Mucosa of descending colon (tissue), 3 donors: ENCODE results near the gene SYVN1. TPM values are rescaled to one million over a fixed set of nuclear protein-coding genes. Genes with fewer than 3 reads are reported as not detected.
A peak's percentile ranks its signal among the peaks of the same experiment; 100 is the strongest.

Source experiments
- ATAC-seq: fragments of 200-7000 bp; cut with Tn5 transposase; one replicate; pipeline ENCODE4 v1.9.1; 2020; ENCODE audit warnings: mild to moderate bottlenecking, moderate library complexity
- DNase-seq, 3 donors: peaks; one replicate each; pipeline ENCODE4 v3.0.0-alpha.2; 2020
- H3K36me3 ChIP-seq: fragments of 200-600 bp; one replicate; pipeline ENCODE4 v1.8.0; 2021; ENCODE audit warnings: low read depth, mild to moderate bottlenecking
- H3K4me1 ChIP-seq: fragments of 200-600 bp; one replicate; pipeline ENCODE4 v1.8.0; 2021; ENCODE audit warnings: low read depth, mild to moderate bottlenecking
- H3K4me3 ChIP-seq: fragments of 200-600 bp; one replicate; pipeline ENCODE4 v1.8.0; 2021; ENCODE audit warnings: mild to moderate bottlenecking
- H3K9me3 ChIP-seq: fragments of 200-600 bp; one replicate; pipeline ENCODE4 v1.8.0; 2021; ENCODE audit warnings: mild to moderate bottlenecking
- intact Hi-C, 2 donors: fragments of 100-400 bp; cut with DNase I in 1 of 2; cut with micrococcal nuclease in 1 of 2; formaldehyde crosslinking; loops; one replicate each; pipeline versions ENCODE4 v1.11.0 to v1.11.1; 2022; cut with DNase I, micrococcal nuclease
- total RNA-seq, 3 donors: library from RNA; stranded (reverse); fragmentation: NEBNext Ultra II Directional in 2 of 3; extraction: Animal tissue kit (Norgen Biotek cat#: 25700) in 2 of 3; gene quantifications; one replicate each; pipeline versions ENCODE4 v1.2.1 to v1.2.4, GENCODE V29; 2021 to 2023
- TF ChIP-seq, protein P1 (sequence below): fragments of 200-600 bp; IDR thresholded peaks from one replicate; pipeline ENCODE4 v1.8.0; 2022; ENCODE audit warnings: antibody characterized with exemption, mild to moderate bottlenecking
- donor health status: DM: no; HTN: no; CAD: no; lungs with moderate emphysema.
- donor health status: DM: no; HTN: no; CAD: no.
- donor health status: DM: no; HTN: yes; CAD: no.

The SYVN1 gene
- total RNA-seq, 3 donors from 2014 or later = 59.7 to 62.2 (median 60.3) TPM

DNA sequence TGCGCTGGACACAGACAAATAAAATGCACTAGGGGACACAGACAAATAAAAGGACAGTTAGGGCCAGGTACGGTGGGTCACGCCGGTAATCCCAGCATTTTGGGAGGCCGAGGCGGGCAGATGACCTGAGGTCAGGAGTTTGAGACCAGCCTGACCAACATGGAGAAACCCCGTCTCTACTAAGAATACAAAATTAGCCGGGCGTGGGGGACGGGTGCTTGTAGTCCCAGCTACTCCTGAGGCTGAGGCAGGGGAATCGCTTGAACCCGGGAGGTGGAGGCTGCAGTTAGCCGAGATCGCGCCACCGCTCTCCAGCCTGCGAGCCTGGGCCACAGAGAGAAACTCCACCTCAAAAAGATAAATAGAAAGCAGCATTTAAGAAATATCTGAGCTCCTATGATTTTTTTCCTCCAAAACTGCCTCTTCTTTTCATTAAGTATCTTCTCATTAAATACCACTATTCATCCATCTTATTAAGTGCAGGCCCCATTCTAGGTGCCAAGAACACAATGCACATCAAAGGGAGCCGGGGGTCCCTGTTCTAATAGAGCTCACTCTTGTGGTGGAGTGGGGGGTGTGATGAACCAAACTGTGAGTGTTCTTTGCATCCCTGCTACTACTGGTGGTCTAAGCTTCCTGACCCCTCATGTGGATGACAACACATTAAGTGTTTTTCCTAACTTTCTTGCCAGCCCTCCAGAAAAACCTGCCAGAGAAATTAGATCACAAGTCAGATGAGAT, 16.1 kb downstream of the SYVN1 start:
- ATAC-seq = no peak
- Histone ChIP-seq H3K4me3 (no peak overlapping the region), H3K9me3 (no peaks in the 10 kb centered on the region), H3K36me3 (peaks cover 5% of the 10 kb centered on the region), H3K4me1 (peaks cover 32% of the 10 kb centered on the region)
- intact Hi-C loops = no loop called here
- DNase-seq = peak in 1 of 3 donors; percentile 62
- TF ChIP-seq, protein P1, sequence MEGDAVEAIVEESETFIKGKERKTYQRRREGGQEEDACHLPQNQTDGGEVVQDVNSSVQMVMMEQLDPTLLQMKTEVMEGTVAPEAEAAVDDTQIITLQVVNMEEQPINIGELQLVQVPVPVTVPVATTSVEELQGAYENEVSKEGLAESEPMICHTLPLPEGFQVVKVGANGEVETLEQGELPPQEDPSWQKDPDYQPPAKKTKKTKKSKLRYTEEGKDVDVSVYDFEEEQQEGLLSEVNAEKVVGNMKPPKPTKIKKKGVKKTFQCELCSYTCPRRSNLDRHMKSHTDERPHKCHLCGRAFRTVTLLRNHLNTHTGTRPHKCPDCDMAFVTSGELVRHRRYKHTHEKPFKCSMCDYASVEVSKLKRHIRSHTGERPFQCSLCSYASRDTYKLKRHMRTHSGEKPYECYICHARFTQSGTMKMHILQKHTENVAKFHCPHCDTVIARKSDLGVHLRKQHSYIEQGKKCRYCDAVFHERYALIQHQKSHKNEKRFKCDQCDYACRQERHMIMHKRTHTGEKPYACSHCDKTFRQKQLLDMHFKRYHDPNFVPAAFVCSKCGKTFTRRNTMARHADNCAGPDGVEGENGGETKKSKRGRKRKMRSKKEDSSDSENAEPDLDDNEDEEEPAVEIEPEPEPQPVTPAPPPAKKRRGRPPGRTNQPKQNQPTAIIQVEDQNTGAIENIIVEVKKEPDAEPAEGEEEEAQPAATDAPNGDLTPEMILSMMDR = peak; percentile 5

DNA sequence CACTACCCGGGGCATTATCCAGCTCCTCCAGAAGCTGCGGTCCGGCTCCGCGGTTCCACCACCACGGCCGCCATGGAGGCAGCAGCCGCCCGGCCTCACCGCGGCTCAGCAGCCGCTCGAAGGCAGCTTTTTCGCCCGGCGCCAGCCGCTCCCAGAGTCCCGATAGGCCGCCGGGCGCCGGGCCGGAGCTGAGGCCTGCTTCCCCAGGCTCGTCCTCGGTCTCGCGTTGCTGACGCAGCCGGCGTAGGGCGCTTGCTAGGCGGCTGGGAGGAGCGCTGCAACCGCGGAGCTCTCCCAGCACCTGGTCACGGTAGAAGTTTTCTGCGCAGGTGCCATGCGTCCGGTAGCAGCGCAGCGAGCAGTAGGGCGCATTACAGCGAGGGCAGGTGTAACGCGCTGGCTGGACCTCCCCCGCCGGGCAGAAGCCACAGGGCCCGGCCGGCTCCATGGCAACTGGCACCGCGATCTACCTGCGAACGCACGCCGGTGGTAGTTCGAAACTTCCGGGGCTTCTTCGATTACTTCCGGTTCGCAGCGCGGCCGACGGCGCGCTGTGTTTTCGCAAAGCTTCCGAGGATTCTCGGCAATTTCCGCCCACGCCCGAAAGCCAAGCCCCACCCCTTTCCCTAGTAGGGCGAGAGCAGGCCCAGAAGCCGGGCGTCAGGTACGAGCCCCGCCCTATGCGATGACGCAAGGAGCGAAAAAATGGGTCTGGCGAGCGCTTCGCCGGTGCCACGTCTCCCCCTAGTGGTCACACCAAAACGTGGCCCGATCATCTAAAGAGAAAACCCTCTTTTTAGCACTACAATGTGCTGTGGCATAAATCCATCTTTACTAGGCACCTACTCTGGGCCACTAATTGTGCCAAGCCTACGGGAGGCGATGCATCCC, 16.9 kb downstream of the SYVN1 start, which contains the start of gene ZNHIT2:
TSS of gene ZNHIT2 (minus strand) at position 496 of the 891 bp plus-strand sequence. CDS start at position 448, 48 bp downstream.
- Histone ChIP-seq H3K36me3 (peaks cover 5% of the 10 kb centered on the region), H3K9me3 (no peaks in the 10 kb centered on the region), H3K4me3 (peak within 1 kb of the TSS; percentile 78), H3K4me1 (peaks cover 34% of the 10 kb centered on the region)
- ATAC-seq (peak; percentile 83), DNase-seq (peak; percentile 100)
- intact Hi-C loops = no loop called here
- TF ChIP-seq, protein P1 = peak; percentile 96

DNA sequence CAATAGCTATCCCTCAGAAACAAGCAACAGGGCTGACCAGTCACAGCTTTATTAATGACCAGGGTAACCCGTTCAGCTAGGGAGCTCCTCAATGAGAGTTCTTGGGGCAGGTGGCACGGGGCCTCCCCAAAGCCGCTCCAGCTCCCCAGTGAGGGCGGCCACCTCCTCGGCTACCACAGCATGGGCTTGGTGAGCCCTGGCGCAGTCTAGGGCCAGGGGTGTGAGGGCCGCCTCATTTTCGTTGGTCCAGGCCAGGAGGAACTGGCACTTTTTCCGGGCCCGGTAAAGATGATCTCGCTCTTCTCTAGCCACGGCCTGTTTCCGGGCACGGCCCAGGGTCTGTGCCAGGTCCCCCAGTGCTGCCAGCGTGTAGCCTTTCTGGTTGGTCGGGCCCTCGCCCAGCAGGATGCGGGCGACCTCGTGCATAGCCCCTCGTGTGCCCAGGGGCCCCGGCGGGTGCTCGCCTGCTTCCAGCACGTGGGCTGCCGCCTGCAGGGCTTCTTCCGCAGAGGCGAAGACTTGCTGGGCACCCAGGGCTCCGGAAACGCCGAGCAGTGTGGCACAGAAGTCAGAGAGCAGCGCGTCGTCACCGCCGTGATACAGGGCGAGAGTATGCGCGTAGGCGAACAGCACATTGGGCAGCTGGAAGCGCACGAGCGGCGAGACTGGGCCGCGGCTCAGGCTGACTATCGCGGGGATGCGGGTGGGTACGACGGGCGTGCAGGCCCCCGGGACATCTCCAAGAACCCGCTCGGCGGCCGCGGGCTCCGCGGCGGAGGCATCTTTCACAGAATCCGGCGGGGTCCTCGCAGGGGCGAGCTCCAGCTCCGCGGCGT, 17.7 kb downstream of the SYVN1 start:
- TF ChIP-seq, protein P1 = no peak
- peaks cover 5% of the 10 kb centered on the region for H3K36me3 ChIP-seq
- intact Hi-C loops = no loop called here
- ATAC-seq (peak; percentile 14), DNase-seq (peak; percentile 47 to 81 (median 66))
- peak overlapping the region; percentile 78 for H3K4me3 ChIP-seq
- no peaks in the 10 kb centered on the region for H3K9me3 ChIP-seq
- peaks cover 38% of the 10 kb centered on the region for H3K4me1 ChIP-seq

DNA sequence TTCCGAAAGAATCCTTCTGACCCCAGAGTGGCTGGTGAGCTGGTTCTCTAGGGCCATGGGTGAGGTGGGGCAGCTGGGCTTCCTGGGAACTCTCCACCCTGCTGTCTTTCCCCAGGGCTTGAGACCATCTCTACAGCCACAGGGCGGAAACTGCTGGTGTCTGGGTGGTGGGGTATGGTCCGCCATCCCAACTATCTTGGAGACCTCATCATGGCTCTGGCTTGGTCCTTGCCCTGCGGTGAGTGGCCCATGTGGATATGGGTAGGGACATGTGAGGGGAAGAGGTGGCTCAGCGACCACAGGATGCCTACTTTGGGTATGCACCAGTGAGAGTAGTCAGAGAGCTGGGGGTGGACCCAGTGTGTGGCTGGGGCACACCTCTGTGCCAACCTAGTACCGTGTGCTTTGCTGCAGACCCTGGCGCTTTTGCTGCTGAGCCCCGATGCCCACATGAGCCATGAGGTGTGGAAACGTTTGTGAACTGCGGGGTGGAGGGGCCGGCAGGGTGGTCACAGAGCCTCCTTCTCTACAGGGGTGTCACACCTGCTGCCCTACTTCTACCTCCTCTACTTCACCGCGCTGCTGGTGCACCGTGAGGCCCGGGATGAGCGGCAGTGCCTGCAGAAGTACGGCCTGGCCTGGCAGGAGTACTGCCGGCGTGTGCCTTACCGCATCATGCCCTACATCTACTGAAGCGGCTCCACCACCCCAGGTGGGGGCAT, 18.8 kb downstream of the SYVN1 start:
- ATAC-seq (no peak), DNase-seq (peak in 2 of 3 donors; percentile 33 to 60)
- H3K9me3 ChIP-seq = no peaks in the 10 kb centered on the region
- intact Hi-C loops = no loop called here
- H3K36me3 ChIP-seq = peaks cover 4% of the 10 kb centered on the region
- TF ChIP-seq, protein P1 = no peak
- H3K4me1 ChIP-seq = peaks cover 33% of the 10 kb centered on the region
- H3K4me3 ChIP-seq = no peak overlapping the region
